ENCODE measurements around the gene FAM171A1.

Gene FAM171A1

GRCh38 chr10:15252396-15252795 lies 118.7 kb downstream of the FAM171A1 start:
- DNase-seq (ENCODE audit: low read depth in 2 of 3, low spot score in 2 of 3) = no peak

DNA sequence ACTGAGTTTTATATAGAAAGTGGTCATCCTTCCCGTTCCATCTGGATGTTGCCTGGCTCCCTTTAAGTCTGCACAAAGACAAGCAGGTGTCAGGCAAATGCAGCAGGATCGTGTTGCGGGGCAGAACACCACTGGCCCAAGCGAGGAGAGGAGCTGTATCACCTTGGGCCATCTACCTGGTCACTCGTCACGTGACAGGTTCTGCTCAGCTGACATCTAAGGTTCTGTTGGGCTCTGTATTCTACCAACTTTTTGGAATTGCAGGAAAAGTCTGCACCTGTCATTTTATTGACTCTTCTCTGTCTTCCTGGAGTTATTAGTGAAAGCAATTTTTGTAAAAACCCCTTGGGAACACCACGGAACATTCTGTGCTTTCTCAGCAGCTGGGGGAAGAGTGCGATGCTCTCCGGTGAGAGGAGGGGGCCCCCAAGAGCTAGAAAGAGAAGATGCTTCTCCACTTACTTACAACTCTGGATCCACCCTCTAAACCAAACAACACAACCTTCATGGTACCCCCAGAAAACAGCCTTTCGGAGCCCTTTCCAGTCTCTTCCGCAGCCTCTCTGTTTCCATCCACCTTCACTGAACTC lies 119.2 kb downstream of the FAM171A1 start:
- DNase-seq (ENCODE audit: low read depth in 2 of 3, low spot score in 2 of 3) = no peak

DNA sequence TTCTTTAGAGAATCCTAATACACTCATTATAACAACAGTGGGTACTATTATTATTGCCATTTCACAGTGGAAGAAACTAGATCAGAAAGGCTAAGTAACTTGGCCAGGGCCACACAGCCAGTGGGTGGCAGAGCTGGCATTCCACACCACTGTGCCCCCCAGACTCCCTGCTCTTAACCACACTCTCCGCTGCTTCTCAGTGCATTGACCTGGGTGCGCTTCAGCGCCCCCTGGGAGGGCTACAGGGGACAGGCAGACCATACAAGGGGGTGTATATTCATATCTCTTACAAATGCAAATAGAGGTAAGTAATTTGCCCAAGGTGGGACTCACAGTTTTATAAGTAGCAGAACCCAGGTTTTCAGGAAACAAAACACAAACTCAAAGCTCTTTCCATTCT lies 125.6 kb downstream of the FAM171A1 start:
- no peak for DNase-seq (ENCODE audit: low read depth in 2 of 3, low spot score in 2 of 3)

DNA sequence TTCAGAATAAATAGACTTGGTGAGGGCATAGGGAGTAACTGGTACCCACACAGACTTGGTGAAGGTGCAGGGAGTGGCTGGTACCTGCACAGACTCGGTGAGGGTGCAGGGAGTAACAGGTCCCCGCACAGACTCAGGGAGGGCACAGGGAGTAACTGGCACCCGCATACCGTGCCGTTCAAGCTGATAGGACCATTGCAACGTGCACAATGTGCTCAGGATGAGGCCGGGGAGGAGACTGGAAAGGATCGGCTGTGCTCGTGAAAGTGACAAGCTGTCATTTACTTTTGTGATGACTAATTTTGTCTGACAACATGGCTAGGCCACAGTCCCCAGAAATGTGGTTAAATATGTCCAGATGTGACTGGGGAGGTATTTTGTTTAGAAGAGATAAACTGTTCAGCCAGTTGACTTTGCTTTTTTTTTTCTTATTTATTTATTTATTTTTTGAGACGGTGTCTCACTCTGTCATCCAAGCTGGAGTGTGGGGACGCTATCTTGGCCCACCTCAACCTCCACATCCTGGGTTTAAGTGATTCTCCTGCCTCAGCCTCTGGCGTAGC lies 126.4 kb downstream of the FAM171A1 start:
- DNase-seq (ENCODE audit: low read depth in 2 of 3, low spot score in 2 of 3) = no peak

- DNase-seq (ENCODE audit: low read depth in 2 of 3, low spot score in 2 of 3) = no peak
These were observed 128.7 kb downstream of the FAM171A1 start for GRCh38 chr10:15242261-15242840.

GRCh38 chr10:15241306-15241705 lies 129.8 kb downstream of the FAM171A1 start:
- no peak for DNase-seq (ENCODE audit: low read depth in 2 of 3, low spot score in 2 of 3)

GRCh38 chr10:15238555-15239335 lies 132.3 kb downstream of the FAM171A1 start:
- DNase-seq (ENCODE audit: low read depth in 2 of 3, low spot score in 2 of 3) = no peak

GRCh38 chr10:15237351-15237750 lies 133.7 kb downstream of the FAM171A1 start:
- no peak for DNase-seq (ENCODE audit: low read depth in 2 of 3, low spot score in 2 of 3)

- DNase-seq (ENCODE audit: low read depth in 2 of 3, low spot score in 2 of 3) = no peak
These were observed 134.7 kb downstream of the FAM171A1 start for GRCh38 chr10:15236340-15236739.

- no peak for DNase-seq (ENCODE audit: low read depth in 2 of 3, low spot score in 2 of 3)
These were observed 138.8 kb downstream of the FAM171A1 start for GRCh38 chr10:15232279-15232678.

DNA sequence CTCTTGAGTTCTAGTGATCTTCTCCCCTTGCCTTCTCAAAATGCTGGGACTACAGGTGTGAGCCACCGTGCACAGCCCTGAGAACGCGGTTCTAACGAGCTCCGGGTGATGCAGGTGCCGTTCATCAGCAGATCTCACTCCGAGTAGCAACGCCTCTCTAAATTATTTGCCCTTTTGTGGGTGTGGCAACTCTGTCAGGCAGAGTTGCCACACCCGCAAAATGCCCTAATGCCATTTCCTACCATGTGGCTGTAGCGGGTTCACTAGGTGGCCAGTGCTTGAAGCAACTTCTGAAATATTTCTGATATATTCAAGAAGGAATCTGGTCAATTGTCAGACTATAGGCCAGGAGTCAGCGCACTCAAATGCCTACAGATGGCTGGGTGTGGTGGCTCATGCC lies 139.7 kb downstream of the FAM171A1 start:
- no peak for DNase-seq (ENCODE audit: low read depth in 2 of 3, low spot score in 2 of 3)

DNA sequence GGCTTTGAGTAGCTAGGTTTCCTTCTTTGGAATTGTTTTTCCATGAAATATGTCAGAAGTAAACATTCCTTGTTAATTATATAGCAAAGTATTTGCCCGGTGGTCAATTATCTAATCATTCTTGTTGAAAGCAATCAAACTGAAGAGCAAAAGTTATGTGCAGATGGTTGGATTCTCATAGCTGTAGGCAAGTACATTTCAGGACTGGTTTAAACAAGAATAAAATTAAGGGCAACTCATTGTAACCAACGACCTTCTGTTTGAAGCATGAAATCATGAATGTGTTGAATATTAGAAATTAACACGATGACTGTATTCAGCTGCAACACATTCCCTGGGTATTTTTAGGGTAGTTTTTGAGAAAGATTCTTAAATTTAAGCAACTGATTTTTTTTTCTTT lies 140.8 kb downstream of the FAM171A1 start:
- DNase-seq (ENCODE audit: low read depth in 2 of 3, low spot score in 2 of 3) = no peak

- DNase-seq (ENCODE audit: low read depth in 2 of 3, low spot score in 2 of 3) = no peak
These were observed 141.8 kb downstream of the FAM171A1 start for GRCh38 chr10:15229268-15229667.

- DNase-seq (ENCODE audit: low read depth in 2 of 3, low spot score in 2 of 3) = no peak
These were observed 142.7 kb downstream of the FAM171A1 start for GRCh38 chr10:15228426-15228825.

GRCh38 chr10:15227611-15228372 lies 143.3 kb downstream of the FAM171A1 start:
- no peak for DNase-seq (ENCODE audit: low read depth in 2 of 3, low spot score in 2 of 3)

- no peak for DNase-seq (ENCODE audit: low read depth in 2 of 3, low spot score in 2 of 3)
These were observed 145.6 kb downstream of the FAM171A1 start for GRCh38 chr10:15225511-15225910.

GRCh38 chr10:15224948-15225347 lies 146.1 kb downstream of the FAM171A1 start:
- DNase-seq (ENCODE audit: low read depth in 2 of 3, low spot score in 2 of 3) = no peak

DNA sequence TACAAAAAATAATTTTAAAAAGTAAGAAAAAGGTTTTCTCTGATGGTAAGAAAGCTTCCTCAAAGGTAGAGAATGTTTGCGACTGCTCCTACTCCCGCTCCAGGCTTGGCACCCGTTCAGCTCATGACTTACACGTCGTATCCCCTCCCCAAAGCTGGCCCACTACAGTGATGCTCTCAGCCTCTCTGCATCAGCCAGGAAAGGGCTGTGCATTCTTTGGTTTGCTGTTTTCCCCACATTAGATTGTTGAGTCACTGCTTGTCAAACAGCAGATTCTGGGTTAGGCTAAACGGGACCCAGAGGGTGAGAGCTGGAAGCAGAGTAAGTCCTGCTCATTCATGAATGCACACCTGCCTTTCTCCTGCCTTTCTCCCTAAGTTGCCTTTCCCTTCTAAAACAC lies 147.9 kb downstream of the FAM171A1 start:
- DNase-seq (ENCODE audit: low read depth in 2 of 3, low spot score in 2 of 3) = no peak

DNA sequence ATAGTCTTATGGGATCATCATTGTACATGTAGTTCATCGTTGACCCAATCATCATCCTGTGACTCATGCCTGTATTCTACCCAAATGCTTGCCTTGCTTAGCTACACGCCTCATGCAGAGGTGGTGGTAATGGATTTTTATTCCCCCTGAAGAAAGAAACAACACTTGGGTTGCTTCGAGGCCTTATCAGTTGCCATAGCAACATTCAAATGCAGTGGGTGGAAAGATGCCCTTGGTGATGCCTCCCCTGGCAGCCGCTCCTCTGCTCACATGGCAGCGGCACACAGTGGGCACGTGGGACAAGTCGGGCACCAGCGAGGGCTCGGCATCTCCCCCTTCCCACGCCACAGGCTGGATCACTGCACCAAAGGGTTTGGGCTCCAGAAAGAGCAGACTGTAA lies 148.6 kb downstream of the FAM171A1 start:
- no peak for DNase-seq (ENCODE audit: low read depth in 2 of 3, low spot score in 2 of 3)

GRCh38 chr10:15220445-15220844 lies 150.6 kb downstream of the FAM171A1 start:
- no peak for DNase-seq (ENCODE audit: low read depth in 2 of 3, low spot score in 2 of 3)

DNA sequence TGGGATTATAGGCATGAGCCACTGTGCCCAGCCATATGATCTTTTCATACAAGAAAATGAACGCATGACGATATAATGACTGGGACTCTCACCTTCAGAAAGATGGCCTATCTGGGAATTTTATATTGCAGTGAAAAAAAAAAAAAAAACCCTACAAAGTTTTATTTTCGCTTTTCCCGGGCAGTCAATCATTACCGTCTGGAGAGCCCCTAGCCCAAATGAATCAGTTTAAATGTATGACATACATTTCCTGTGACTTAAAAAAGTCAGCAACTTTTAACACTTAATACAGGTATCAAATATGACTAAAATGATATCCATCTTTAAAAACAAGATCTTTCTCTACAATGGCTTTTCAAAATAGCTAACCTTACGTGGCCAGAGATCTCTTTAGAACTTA lies 154.4 kb downstream of the FAM171A1 start:
- DNase-seq (ENCODE audit: low read depth in 2 of 3, low spot score in 2 of 3) = no peak
